CD4-positive, alpha-beta T cell treated with Interleukin-4 for 1 hour (primary cell): ENCODE measurements around the gene LSM14A.
"Not testable (repeated sequence)": the region's sequence is repeated elsewhere in the genome, so short reads cannot be mapped to it uniquely, and the experiment has no call there.

Experiments used
- DNase-seq, 2 donors: peaks; one replicate each; pipeline ENCODE4 v3.0.0-alpha.2; 2020 to 2022

Gene LSM14A

GRCh38 chr19:34232566-34233481 lies 60.5 kb downstream of the LSM14A start:
- DNase-seq = no peak

DNA sequence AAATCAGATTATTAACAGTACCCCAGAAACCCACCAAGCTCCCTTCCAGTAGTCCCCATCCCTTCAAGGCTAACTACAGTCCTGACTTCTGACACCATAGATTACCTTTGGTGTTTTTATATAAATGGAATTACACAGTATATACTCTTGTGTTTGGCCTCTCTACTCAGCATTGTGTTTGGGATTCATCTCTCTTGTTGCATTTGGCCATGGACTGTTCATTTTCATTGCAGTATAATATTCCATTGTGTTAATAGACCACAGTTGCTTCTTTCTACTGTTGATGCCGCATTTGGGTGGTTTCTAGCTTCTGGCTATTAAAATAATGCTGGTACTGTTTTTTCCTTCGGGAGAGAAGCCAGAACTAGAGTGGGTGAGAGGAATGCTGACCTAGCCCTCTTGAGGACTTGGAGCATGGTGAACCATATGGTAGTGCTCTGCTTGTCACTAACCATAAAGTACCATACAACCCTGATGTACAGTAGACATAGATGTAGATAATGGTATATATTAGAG lies 63.2 kb downstream of the LSM14A start:
- no peak for DNase-seq

DNA sequence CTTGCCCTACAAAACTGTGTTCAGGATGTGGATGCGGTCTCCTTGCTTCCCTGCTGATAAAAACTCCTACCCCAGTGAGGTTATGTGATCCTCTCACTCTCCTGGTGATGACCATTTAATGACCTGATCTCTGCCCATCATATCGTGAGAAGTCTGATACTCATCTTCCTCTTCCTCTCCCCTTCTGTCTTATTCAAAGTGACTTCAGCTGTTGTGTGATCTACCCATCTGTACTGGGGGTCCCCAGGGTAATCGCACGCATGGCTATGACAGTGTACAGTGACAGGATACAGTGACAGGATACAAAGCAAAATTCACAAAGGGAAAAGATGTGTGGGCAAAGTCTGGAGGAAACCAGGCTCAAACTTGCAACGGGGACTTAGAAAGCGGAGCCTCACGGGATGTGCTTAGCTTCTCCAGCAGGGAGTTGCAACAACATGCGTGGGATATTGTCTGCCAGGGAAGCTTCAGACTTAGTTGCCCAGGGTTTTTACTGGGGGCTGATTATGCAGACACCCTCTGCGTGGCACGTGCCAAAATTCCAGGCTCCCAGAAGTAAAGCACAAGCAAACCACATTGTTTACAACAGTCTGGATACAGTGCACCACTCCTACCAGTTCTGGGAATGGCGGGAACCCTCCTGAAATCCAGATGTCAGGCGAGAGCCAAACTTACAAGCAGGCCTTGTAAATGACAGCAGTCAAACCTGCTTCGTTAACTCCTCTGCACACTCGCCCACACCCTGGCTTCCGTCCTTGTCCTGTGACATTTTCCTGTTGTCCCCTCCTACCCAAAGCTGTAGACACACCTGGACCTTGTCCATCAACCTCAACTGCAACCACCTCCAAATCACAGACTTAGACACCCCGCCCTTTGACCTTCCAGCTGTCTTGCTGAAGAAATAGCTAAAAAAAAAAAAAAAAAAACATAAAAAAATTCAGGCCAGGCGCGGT lies 64.0 kb downstream of the LSM14A start:
- no peak for DNase-seq

DNA sequence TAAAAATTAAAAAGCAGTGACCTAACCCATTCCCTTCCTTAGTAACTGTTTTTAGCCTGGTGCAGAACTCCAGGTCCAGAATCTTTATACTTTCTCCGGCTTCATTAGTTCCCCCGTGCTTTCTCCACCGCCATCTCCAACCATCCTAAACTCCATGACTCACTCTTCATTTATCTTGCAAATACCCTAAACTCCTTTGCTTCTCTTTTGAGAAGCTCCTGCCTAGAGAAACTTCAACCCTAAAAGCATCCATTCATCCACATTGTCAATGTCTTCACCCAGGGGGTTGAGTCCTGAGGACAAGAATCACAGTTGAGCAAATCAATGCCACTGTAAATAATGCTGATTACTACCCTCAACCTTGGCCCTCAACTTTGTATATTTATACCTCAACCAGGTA lies 65.0 kb downstream of the LSM14A start:
- no peak for DNase-seq

DNA sequence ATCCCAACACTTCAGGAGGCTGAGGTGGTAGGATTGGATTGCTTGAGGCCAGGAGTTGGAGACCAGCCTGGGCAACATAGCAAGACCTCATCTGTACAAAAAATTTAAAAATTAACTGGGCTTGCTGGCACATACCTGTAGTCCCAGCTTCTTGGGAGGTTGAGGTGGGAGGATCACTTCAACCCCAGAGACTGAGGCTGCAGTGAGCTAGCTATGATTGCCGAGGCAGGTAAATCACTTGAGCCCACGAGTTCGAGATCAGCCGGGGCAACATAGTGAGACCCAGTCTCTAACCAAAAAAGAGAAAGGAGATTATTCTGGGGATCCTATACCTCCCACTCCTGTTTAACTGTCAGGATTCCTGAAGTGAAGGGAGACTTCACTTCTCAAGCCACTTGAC lies 65.6 kb downstream of the LSM14A start:
- no peak for DNase-seq

DNA sequence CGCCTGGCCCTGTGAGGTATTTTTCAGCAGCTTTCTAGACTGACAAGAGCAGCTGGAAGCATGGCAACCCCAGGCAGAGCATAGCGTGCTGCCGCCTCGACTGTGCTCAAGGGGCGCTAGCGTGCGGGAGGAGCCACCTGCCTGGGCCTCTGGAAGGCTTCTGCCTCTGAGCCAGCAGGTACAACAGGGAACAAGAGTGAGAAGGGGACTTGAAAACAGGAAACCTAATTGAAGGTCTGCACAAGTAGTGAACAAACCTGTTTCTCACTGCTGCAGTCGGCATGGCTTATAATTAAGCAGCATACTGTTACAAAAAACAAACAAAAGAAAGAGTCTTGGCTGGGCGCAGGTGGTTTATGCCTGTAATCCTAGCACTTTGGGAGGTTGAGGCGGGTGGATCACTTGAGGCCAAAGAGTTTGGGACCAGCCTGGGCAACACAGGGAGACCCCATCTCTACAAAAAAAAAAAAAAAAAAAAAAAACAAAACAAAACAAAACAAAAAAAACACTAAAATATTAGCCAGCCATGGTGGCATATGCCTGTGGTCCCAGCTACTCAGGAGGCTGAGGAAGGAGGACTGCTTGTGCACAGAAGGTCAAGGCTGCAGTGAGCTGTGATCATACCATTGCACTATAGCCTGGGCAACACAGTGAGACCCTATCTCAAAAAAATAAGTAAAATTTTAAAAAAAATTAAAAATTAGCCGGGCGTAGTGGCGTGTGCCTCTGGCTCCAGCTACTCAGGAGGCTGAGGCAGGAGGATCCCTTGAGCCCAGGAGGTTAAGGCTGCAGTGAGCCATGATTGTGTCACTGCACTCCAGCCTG lies 69.4 kb downstream of the LSM14A start:
- DNase-seq = peak in 1 of 2 donors; percentile 20

GRCh38 chr19:34243138-34243875 lies 71.0 kb downstream of the LSM14A start:
- not testable (repeated sequence) for DNase-seq

DNA sequence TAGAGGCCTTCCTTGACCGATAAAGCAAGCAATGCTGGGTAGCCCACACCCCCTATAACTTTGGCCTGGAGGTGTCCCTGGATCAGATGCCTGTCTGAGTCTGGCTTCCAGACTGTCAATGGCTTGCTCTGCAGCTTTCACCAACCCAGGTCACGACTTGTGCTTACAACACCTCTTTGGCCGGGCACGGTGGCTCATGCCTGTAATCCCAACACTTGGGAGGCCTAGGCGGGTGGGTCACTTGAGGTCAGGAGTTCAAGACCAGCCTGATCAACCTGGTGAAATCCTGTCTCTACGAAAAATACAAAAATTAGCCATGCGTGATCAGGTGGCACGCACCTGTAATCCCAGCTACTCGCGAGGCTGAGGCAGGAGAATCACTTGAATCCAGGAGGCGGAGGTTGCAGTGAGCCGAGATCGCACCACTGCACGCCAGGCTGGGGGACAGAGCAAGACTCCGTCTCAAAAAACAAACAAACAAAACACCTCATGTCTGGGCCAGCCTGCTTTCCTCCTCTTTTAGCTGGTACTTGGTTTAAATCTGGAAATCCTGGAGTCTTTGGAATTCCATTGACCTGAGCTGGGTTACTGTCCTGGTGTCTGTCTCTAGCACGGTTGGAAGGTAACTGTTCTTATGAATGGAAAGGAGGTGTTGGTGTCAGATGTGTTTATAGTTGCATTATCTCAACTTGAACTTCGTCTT lies 71.7 kb downstream of the LSM14A start:
- DNase-seq = no peak

- DNase-seq = no peak
Observed at GRCh38 chr19:34244611-34245299, 72.5 kb downstream of the LSM14A start.

GRCh38 chr19:34246340-34246739 lies 74.0 kb downstream of the LSM14A start:
- DNase-seq = no peak

DNA sequence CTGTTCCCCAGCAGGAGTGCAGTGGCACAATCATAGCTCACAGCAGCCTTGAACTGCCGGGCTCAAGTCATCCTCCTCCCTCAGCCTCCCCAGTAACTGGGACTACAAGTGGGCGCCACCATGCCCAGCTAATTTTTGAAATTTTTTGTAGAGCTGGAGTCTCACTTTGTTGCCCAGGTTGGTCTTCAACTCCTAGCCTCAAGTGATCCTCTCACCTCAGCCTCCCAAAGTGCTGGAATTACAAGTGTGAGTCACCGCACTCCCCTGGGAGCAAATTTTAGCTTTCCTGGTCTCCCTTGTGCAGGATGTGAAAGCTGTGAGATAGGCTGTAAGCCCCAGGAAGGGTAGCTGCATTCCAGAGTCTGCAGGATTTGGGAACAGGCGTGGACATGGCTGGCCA lies 76.6 kb downstream of the LSM14A start:
- DNase-seq = no peak

- not testable (repeated sequence) for DNase-seq
Observed at GRCh38 chr19:34253167-34253566, 80.9 kb downstream of the LSM14A start.

DNA sequence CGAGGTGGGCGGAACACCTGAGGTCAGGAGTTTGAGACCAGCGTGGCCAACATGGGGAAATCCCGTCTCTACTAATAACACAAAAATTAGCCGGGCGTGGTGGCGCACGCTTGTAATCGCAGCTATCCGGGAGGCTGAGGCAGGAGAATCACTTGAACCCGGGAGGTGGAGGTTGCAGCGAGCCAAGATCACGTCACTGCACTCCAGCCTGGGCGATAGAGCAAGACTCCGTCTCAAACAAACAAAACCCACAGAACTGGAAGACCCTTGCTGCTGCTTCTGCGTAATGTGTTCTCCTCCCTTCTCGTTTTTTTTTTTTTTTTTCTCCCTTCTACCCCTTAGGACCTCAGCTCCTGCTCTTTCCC lies 81.4 kb downstream of the LSM14A start:
- DNase-seq = not testable (repeated sequence)

- peak; percentile 84 to 85 for DNase-seq
Observed at GRCh38 chr19:34254046-34254697, 81.9 kb downstream of the LSM14A start, which contains the start of gene GARRE1. Gene GARRE1 (plus strand): TSS chr19:34254554. CDS start chr19:34300474, 45,920 bp downstream.

DNA sequence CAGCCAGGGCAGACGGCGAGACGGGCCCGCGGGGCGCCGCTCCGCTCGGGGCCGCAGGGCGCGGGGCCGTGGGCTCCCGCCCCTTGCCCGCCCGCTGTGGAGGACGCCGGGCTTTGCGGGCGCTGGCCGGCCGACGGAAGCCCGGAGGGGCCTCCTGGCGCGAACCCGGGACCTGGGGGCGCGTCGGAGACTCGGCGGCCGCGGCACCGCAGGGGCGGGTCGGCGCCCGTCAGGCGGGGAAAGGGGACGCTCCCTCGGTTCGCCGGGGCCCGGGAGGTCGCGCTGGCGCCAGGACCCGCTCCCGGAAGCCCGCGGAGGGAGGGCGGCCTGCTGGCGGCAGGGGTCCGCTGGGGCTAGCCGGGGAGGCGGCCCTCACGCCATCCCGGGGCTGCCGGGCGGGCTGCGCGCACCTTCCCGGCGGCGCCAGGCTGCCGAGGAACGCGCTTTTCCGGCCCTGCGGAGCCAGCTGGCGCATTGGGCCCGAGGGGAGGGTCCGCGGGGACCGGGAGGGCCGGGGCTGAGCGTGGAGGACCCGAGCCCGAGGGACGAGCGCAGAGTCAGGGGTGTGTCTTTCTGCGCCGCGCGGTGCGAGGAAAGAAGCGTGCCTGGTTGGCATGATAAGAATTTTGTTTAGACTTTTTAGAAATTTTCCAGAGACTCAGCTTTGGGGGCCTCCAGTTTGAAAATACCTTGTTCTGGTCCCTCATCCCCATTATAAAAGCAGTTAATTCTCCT lies 82.6 kb downstream of the LSM14A start:
- DNase-seq = peak in 1 of 2 donors; percentile 43

GRCh38 chr19:34255546-34255945 lies 83.2 kb downstream of the LSM14A start:
- no peak for DNase-seq

DNA sequence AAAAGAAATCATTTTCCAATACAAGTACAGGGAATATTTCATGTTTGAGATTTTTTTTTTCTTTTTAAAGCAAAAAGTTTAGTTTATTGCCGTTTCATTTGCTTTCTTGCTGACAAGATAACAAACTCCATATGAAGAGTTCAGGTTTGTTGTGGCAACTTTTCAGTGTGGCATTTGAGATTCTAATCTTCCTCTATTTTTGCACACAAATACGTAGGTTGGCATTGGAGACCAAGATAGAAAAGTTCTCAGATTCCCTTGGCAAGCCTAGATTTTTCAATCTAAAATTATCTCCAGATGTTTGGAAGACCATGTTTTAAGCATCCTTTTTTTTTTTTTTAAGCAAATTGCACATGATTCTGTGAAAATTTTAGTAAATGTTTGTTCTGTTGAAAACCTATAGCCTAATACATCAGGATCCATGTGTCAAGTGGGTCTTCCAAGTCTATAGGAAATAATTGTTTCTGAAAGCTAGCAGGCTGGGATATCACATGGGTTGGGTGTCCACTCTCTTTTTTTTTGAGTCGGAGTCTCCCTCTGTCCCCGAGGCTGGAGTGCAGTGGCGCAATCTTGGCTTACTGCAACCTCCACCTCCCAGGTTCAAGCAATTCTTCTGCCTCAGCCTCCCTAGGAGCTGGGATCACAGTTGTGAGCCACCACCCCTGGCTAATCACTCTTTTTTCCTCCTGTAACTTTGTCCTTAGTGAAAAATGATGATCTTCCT lies 84.7 kb downstream of the LSM14A start:
- DNase-seq = no peak

GRCh38 chr19:34257559-34257924 lies 85.2 kb downstream of the LSM14A start:
- no peak for DNase-seq
